IPS DF 19.7 (cell line): ENCODE data around the gene SFN.

Experiments used
- DNase-seq: peaks from one replicate; pipeline ENCODE4 v3.0.0-alpha.2; 2013; ENCODE audit warnings: low read depth, low spot score

The SFN gene

DNA sequence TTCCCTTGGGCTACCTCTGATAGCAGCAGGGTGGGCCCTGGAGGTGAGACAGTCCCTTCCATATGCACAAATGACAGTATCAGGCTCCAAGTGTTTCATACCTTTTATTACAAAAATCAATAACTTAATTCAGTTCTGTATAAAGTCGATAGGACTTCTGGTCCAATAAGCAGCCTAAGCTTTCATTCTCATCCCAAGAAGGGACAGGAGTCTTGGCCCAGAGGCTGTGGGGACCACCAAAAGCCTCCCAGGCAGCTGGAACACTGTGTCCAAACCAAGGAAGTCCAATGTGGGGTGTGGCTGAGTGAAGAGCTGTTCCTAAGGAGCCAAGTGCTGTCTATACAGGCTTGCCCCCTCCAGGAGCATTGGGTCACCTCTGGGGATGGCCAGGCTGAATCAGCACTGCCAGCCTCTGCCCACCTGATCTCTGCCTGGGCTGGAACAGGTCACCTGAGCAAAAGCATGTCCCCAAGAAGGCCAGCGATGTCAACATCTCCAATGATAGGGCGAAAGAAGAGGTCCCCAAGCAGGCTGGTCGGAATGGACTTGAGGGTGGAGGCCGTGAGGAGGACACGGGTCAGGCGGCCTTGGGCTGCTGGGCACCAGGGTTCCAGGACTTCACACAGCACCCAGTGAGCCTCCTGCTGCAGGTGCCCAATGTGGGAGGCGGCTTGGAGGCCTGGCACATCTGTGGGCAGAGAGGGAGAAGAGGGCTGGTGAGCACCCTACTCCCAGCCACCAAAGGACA, 48.6 kb downstream of the SFN start:
- DNase-seq = no peak

DNA sequence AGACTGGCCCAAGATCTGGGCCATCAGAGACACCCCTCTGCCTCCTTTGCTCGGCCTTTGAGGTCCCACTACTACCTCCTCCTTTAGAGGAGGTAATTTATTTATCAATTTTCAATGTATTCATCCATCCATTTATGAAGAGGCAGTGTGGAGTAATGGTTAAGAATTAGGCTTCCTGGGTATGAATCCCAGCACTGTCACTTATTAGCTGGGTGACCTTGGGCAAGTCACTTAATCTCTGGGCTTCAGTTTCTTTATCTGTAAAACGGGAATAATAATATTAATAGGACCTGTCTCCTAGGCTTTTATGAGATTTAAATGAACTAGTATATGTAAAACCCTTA, 49.2 kb downstream of the SFN start:
- no peak for DNase-seq

DNA sequence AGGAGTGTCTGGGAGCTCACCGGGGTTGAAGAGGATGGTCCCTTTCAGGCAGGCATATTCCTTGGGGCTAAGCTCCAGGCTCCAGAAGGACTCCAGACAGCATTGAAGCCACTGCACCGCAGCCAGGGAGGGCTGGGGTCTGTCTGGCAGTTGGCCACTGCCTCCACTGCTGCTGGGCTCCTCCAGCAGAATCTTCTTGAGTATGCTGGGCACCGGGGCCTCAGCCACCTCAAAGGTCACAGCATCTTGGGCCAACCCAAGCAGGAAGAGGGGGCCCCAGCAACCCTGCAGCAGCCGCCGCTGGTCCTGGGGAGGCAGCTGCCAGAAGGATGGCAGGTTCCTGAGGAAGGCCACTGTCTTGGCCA, 50.4 kb downstream of the SFN start:
- no peak for DNase-seq
